ENCODE results near the gene UNC13A.

The UNC13A gene

GRCh38 chr19:17624314-17624991, 63.7 kb downstream of the UNC13A start:
- no peak for DNase-seq

- no peak for DNase-seq
Observed at GRCh38 chr19:17623224-17623935, 64.8 kb downstream of the UNC13A start.

GRCh38 chr19:17620696-17621095, 67.5 kb downstream of the UNC13A start:
- no peak for DNase-seq

- no peak for DNase-seq
Observed at GRCh38 chr19:17618936-17619335, 69.2 kb downstream of the UNC13A start.

GRCh38 chr19:17618281-17618903, 69.8 kb downstream of the UNC13A start:
- no peak for DNase-seq

GRCh38 chr19:17617807-17618192, 70.4 kb downstream of the UNC13A start:
- DNase-seq: no peak

- DNase-seq: peak in 1 of 2 experiments; percentile 41
Observed at GRCh38 chr19:17616961-17617806, 71.0 kb downstream of the UNC13A start.

- DNase-seq: no peak
Observed at GRCh38 chr19:17616686-17616960, 71.5 kb downstream of the UNC13A start.

GRCh38 chr19:17615889-17616685, 72.1 kb downstream of the UNC13A start:
- DNase-seq: no peak

GRCh38 chr19:17614476-17614875, 73.7 kb downstream of the UNC13A start:
- DNase-seq: no peak

GRCh38 chr19:17611462-17612244, 76.5 kb downstream of the UNC13A start:
- DNase-seq: no peak

- DNase-seq: no peak
Observed at GRCh38 chr19:17610384-17610783, 77.8 kb downstream of the UNC13A start.

GRCh38 chr19:17607936-17608335, 80.2 kb downstream of the UNC13A start:
- DNase-seq: no peak

GRCh38 chr19:17606590-17607185, 81.5 kb downstream of the UNC13A start:
- DNase-seq: no peak

GRCh38 chr19:17605761-17606589, 82.2 kb downstream of the UNC13A start:
- DNase-seq: peak; percentile 87 to 88

- DNase-seq: no peak
Observed at GRCh38 chr19:17605117-17605516, 83.0 kb downstream of the UNC13A start.

- DNase-seq: no peak
Observed at GRCh38 chr19:17604372-17605025, 83.7 kb downstream of the UNC13A start.

- DNase-seq: no peak
Observed at GRCh38 chr19:17602872-17603510, 85.2 kb downstream of the UNC13A start.

GRCh38 chr19:17602217-17602616, 85.9 kb downstream of the UNC13A start:
- DNase-seq: no peak
